Vagina (tissue), 2 donors: Measurements from ENCODE around the gene PGBD4.

Experiments
- CTCF ChIP-seq, 3 experiments: fragments of 450-650 bp in 2 of 3; fragments of 200-600 bp in 1 of 3; sonication (generic) in 1 of 3; IDR thresholded peaks; one replicate each; pipeline ENCODE4 v1.5.1; 2017 to 2019; ENCODE audit warnings: antibody characterized with exemption in 3 of 3, mild to moderate bottlenecking in 2 of 3, moderate library complexity in 2 of 3
- POLR2A ChIP-seq, 2 donors: fragments of 450-650 bp; IDR thresholded peaks; one replicate each; pipeline ENCODE4 v1.6.1; 2017; ENCODE audit warnings: antibody characterized with exemption in 2 of 2, mild to moderate bottlenecking in 2 of 2, moderate library complexity in 2 of 2
- POLR2AphosphoS5 ChIP-seq, 2 donors: sonication (generic); formaldehyde crosslinking; IDR thresholded peaks; one replicate each; pipeline ENCODE4 v1.9.0; 2017; ENCODE audit warnings: antibody characterized with exemption in 2 of 2, mild to moderate bottlenecking in 2 of 2, low read depth in 1 of 2; ENCODE audit not compliant: insufficient read depth in 1 of 2

DNA sequence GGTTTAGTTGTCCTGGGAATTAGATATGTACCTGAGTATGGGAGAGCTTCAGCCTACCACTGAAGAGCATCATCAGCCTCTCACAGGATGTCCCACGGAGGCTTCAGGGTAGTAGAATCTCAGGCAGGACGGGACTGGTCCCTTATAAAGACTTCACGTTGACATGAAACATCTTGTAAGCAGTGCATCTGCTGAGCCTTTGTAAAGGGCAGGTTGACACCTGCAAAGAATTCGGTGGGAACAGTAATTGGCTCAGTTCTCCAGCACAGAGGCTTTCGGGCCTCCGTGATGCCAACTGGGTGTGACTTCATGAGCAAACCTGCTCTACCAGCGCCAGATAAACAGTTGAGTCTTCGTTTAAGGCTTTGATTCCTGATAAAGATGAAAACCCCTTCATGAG, 35.9 kb upstream of the PGBD4 start:
- TF ChIP-seq POLR2A (IDR thresholded peaks at IDR 0.05) (no peak), CTCF (IDR thresholded peaks at IDR 0.05) (no peak), POLR2AphosphoS5 (IDR thresholded peaks at IDR 0.05; ENCODE audit: insufficient read depth in 1 of 2, low read depth in 1 of 2) (peak in 1 of 2 donors; percentile 71)
